H1 (cell line): ENCODE results near the gene DHDH. TPM values are rescaled to one million over a fixed set of nuclear protein-coding genes. Genes with fewer than 3 reads are reported as not detected.

Experiments
- CTCF ChIA-PET: fragments of 300-600 bp; sonication (Branson Sonifier 250); formaldehyde crosslinking; loops from one replicate; lab custom pipeline; 2021; ENCODE audit not compliant: partially characterized antibody; lab: Charles Lee
- POLR2A ChIA-PET: fragments of 300-600 bp; sonication (Branson Sonifier 250); formaldehyde crosslinking; loops from one replicate; lab custom pipeline; 2021; ENCODE audit warnings: inconsistent platforms; ENCODE audit not compliant: partially characterized antibody; lab: Charles Lee
- DNase-seq, 2 experiments: peaks; one replicate each; pipeline versions ENCODE4 v3.0.0 to v3.0.0-alpha.2; 2010 to 2022; ENCODE audit warnings: low spot score in 2 of 2, low read depth in 1 of 2, mixed read lengths in 1 of 2
- FAIRE-seq: peaks from 2 replicates; lab custom pipeline; 2011; peaks lifted over from hg19 to GRCh38; lab: Jason Lieb, UNC
- H2AFZ ChIP-seq: 2 replicates; pipeline ENCODE4 v1.8.1; 2012; ENCODE audit warnings: low read length, inconsistent platforms
- H2AK5ac ChIP-seq: 2 replicates; pipeline ENCODE4 v1.6.1; 2013; ENCODE audit warnings: low read depth, low read length
- H2BK120ac ChIP-seq: replicated peaks from 2 replicates; pipeline ENCODE3; 2013; ENCODE audit warnings: low read depth, low read length, inconsistent platforms
- H2BK12ac ChIP-seq: 2 replicates; pipeline ENCODE4 v1.6.1; 2013; ENCODE audit warnings: low read depth, low read length
- H2BK15ac ChIP-seq: 2 replicates; pipeline ENCODE4 v1.6.1; 2013; ENCODE audit warnings: low read length
- H2BK20ac ChIP-seq: 2 replicates; pipeline ENCODE4 v1.6.1; 2013; ENCODE audit warnings: low read length
- H2BK5ac ChIP-seq: 2 replicates; pipeline ENCODE4 v1.6.1; 2013; ENCODE audit warnings: low read depth, low read length
- H3K14ac ChIP-seq: 2 replicates; pipeline ENCODE4 v1.6.1; 2013; ENCODE audit warnings: inconsistent platforms; ENCODE audit not compliant: insufficient read length
- H3K18ac ChIP-seq: 2 replicates; pipeline ENCODE4 v1.6.1; 2013; ENCODE audit warnings: low read length; ENCODE audit errors: extremely low read depth
- H3K23ac ChIP-seq: 2 replicates; pipeline ENCODE4 v1.6.1; 2013; ENCODE audit warnings: inconsistent platforms; ENCODE audit not compliant: insufficient read length
- H3K23me2 ChIP-seq: 2 replicates; pipeline ENCODE4 v1.6.1; 2013; ENCODE audit warnings: low read depth, low read length
- H3K27ac ChIP-seq: 2 replicates; pipeline ENCODE4 v1.6.1; 2011; ENCODE audit warnings: low read depth, low read length, inconsistent platforms
- H3K27me3 ChIP-seq, 4 experiments: replicated peaks in 1 of 4; 1 replicate in 1 of 4; 2 replicates in 3 of 4; pipeline versions ENCODE4 v1.6.1 to v1.8.1; 2011 to 2013; ENCODE audit warnings: low read length in 3 of 4, mild to moderate bottlenecking in 3 of 4, inconsistent platforms in 2 of 4, mixed read lengths in 2 of 4, moderate library complexity in 1 of 4; ENCODE audit not compliant: control insufficient read depth in 3 of 4, insufficient read depth in 3 of 4; ENCODE audit errors: extremely low read depth in 1 of 4
- H3K36me3 ChIP-seq, 4 experiments: 2 replicates each; pipeline versions ENCODE4 v1.6.1 to v1.8.1; 2011 to 2013; ENCODE audit warnings: mild to moderate bottlenecking in 4 of 4, low read length in 3 of 4, moderate library complexity in 2 of 4, control low read depth in 1 of 4, inconsistent platforms in 1 of 4; ENCODE audit not compliant: insufficient read depth in 4 of 4, control insufficient read depth in 2 of 4
- H3K4ac ChIP-seq: replicated peaks from 2 replicates; pipeline ENCODE3; 2013; ENCODE audit warnings: low read length, low read depth, mixed read lengths, inconsistent platforms; ENCODE audit not compliant: insufficient read length
- H3K4me1 ChIP-seq, 4 experiments: replicated peaks in 1 of 4; 1 replicate in 1 of 4; 2 replicates in 3 of 4; pipeline versions ENCODE4 v1.6.1 to v1.8.1; 2011 to 2013; ENCODE audit warnings: low read length in 3 of 4, inconsistent platforms in 2 of 4, mixed read lengths in 1 of 4; ENCODE audit not compliant: insufficient read depth in 4 of 4, control insufficient read depth in 3 of 4
- H3K4me2 ChIP-seq, 2 experiments: 2 replicates each; pipeline versions ENCODE4 v1.6.1 to v1.8.1; 2011 to 2013; ENCODE audit warnings: low read depth in 2 of 2, low read length in 2 of 2, control low read depth in 1 of 2, inconsistent platforms in 1 of 2, mild to moderate bottlenecking in 1 of 2; ENCODE audit not compliant: insufficient read depth in 1 of 2
- H3K4me3 ChIP-seq, 4 experiments: fragments of 200-600, 300-600 bp in 1 of 4; sonication (generic), shearing (Covaris generic), sonication (Bioruptor Twin) in 1 of 4; 2 replicates each; pipeline versions ENCODE4 v1.5.1 to v1.8.1; 2011 to 2016; ENCODE audit warnings: low read length in 4 of 4, low read depth in 3 of 4, control low read depth in 2 of 4, inconsistent platforms in 2 of 4, mild to moderate bottlenecking in 2 of 4, mixed read lengths in 1 of 4, moderate library complexity in 1 of 4; ENCODE audit not compliant: insufficient read depth in 2 of 4; ENCODE audit errors: extremely low read depth in 1 of 4
- H3K56ac ChIP-seq: replicated peaks from 2 replicates; pipeline ENCODE3; 2013; ENCODE audit warnings: low read depth, mild to moderate bottlenecking, mixed read lengths, low read length, inconsistent platforms; ENCODE audit not compliant: insufficient read length
- H3K79me1 ChIP-seq: 2 replicates; pipeline ENCODE4 v1.6.1; 2013; ENCODE audit warnings: low read depth, low read length, control low read depth
- H3K79me2 ChIP-seq, 2 experiments: 2 replicates each; pipeline versions ENCODE4 v1.6.1 to v1.8.1; 2012 to 2013; ENCODE audit warnings: low read length in 2 of 2, mild to moderate bottlenecking in 2 of 2, inconsistent platforms in 1 of 2; ENCODE audit not compliant: insufficient read depth in 2 of 2, control insufficient read depth in 1 of 2
- H3K9ac ChIP-seq, 4 experiments: replicated peaks in 1 of 4; 1 replicate in 1 of 4; 2 replicates in 3 of 4; pipeline versions ENCODE4 v1.6.1 to v1.8.1; 2011 to 2013; ENCODE audit warnings: low read depth in 3 of 4, low read length in 3 of 4, control low read depth in 2 of 4, mild to moderate bottlenecking in 2 of 4, moderate library complexity in 2 of 4, inconsistent platforms in 1 of 4; ENCODE audit errors: extremely low read depth in 1 of 4
- H3K9me3 ChIP-seq, 2 experiments: 2 replicates each; pipeline versions ENCODE4 v1.6.1 to v1.8.1; 2012 to 2013; ENCODE audit warnings: mild to moderate bottlenecking in 2 of 2, moderate library complexity in 2 of 2, control low read depth in 1 of 2, inconsistent platforms in 1 of 2, low read depth in 1 of 2, low read length in 1 of 2, mixed read lengths in 1 of 2; ENCODE audit not compliant: insufficient read depth in 2 of 2
- H4K20me1 ChIP-seq, 2 experiments: replicated peaks in 1 of 2; 2 replicates each; pipeline versions ENCODE3 to v1.8.1; 2011 to 2013; ENCODE audit warnings: inconsistent platforms in 2 of 2, low read length in 2 of 2, mild to moderate bottlenecking in 1 of 2; ENCODE audit not compliant: insufficient read depth in 2 of 2, control insufficient read depth in 1 of 2
- H4K5ac ChIP-seq: 2 replicates; pipeline ENCODE4 v1.6.1; 2013; ENCODE audit warnings: low read length, low read depth, mixed read lengths, inconsistent platforms; ENCODE audit not compliant: insufficient read length
- H4K8ac ChIP-seq: 2 replicates; pipeline ENCODE4 v1.8.0; 2013; ENCODE audit warnings: mild to moderate bottlenecking, moderate library complexity, low read length, inconsistent platforms; ENCODE audit not compliant: insufficient read depth; ENCODE audit errors: extremely low read depth
- H4K91ac ChIP-seq: replicated peaks from 2 replicates; pipeline ENCODE3; 2013; ENCODE audit warnings: low read length, mixed read lengths, inconsistent platforms; ENCODE audit not compliant: insufficient read length
- BCL11A ChIP-seq, 2 experiments: IDR thresholded peaks; one replicate each; pipeline ENCODE4 v1.6.1; 2011; ENCODE audit warnings: low read depth in 2 of 2, low read length in 2 of 2, mild to moderate bottlenecking in 2 of 2
- CBX8 ChIP-seq: fragments of 300-800, 300-1000 bp; sonication (generic); IDR thresholded peaks from 2 replicates; pipeline ENCODE4 v1.7.1; 2016; ENCODE audit warnings: low read depth, low read length, borderline replicate concordance
- CTCF ChIP-seq, 3 experiments: IDR thresholded peaks; 1 replicate in 2 of 3; 2 replicates in 1 of 3; pipeline versions ENCODE4 v1.5.1 to v1.6.1; 2011; ENCODE audit warnings: low read length in 3 of 3, mild to moderate bottlenecking in 3 of 3, inconsistent platforms in 2 of 3, low read depth in 1 of 3, moderate library complexity in 1 of 3; ENCODE audit not compliant: insufficient read depth in 1 of 3; ENCODE audit errors: control extremely low read depth in 1 of 3
- MAFK ChIP-seq: IDR thresholded peaks from 2 replicates; pipeline ENCODE4 v1.6.1; 2012; ENCODE audit warnings: low read depth, mild to moderate bottlenecking, improper control_type of control experiment, low read length
- NANOG ChIP-seq: IDR thresholded peaks from 2 replicates; pipeline ENCODE4 v1.6.1; 2011; ENCODE audit warnings: low read length, low read depth, mild to moderate bottlenecking, inconsistent platforms; ENCODE audit not compliant: insufficient read depth, poor library complexity, severe bottlenecking
- TEAD4 ChIP-seq: IDR thresholded peaks from 2 replicates; pipeline ENCODE4 v1.6.1; 2012; ENCODE audit warnings: low read depth, low read length, inconsistent platforms, mixed read lengths
- WGBS, 2 experiments: shearing (Covaris generic) in 1 of 2; methylation state at CpG; one replicate each; pipeline versions ENCODE4 v1.1.6 to v1.1.7; 2013 to 2015; ENCODE audit warnings: low lambda C conversion rate in 2 of 2, mixed read lengths in 2 of 2, inconsistent platforms in 1 of 2, low coverage in 1 of 2, missing lambda C conversion rate in 1 of 2; ENCODE audit not compliant: insufficient replicate concordance in 2 of 2, insufficient coverage in 1 of 2, insufficient read length in 1 of 2; ENCODE audit errors: extremely low coverage in 1 of 2, missing lambda C conversion rate in 1 of 2; 5-methylcytosine and 5-hydroxymethylcytosine counted together
- polyA plus RNA-seq, 7 experiments: library from polyadenylated mRNA; depleted of rRNA in 3 of 7; stranded (reverse) in 5 of 7; unstranded in 2 of 7; fragments of >200 nt in 5 of 7; fragments of 200-250 nt in 2 of 7; gene quantifications; 1 replicate in 5 of 7; 2 replicates in 1 of 7; 4 replicates in 1 of 7; pipeline versions ENCODE4 v1.2.1 to v1.2.3, GENCODE V29; 2011 to 2013; ENCODE audit warnings: missing spikeins in 2 of 7, mixed read lengths in 2 of 7
- total RNA-seq: library from RNA; stranded (reverse); fragmentation: NEBNext Ultra II Directional; extraction: Animal tissue kit (Norgen Biotek cat#: 25700); gene quantifications from 2 replicates; pipeline ENCODE4 v1.2.1, GENCODE V29; 2021
- TF ChIP-seq, protein P1 (sequence below): IDR thresholded peaks from 2 replicates; pipeline ENCODE4 v1.6.1; 2011; ENCODE audit warnings: low read depth, mild to moderate bottlenecking, low read length; ENCODE audit not compliant: insufficient read depth

The DHDH gene
- total and polyA plus RNA-seq, 2 of the 8 experiments (the other 6 are each of a cell fraction or from before 2014, with no cell fraction given): 2.2 to 2.8 TPM

- no peak overlapping the region for H3K27ac ChIP-seq
- H3K4me1 ChIP-seq: peaks cover 0 to 5% (median 2%) of the 10 kb centered on the region in 4 experiments; a peak in 5 of 7 replicates
- no peak overlapping the region for H2BK5ac ChIP-seq
- peaks cover 7% of the 10 kb centered on the region; the same call in 1 of the 2 replicates for H3K23me2 ChIP-seq
- H3K79me2 ChIP-seq: peaks cover 0 to 13% of the 10 kb centered on the region in 2 experiments; a peak in 2 of 4 replicates
- no peak overlapping the region for H3K18ac ChIP-seq
- no peak overlapping the region for H2BK15ac ChIP-seq
- WGBS, 2 experiments: 94% methylated on average over 33 of the region's 45 CpGs; no CpG with 5 or more reads in 1 of the 2 experiments
- H3K9ac ChIP-seq: no peak overlapping the region
- no peaks in the 10 kb centered on the region for H3K27me3 ChIP-seq
- H3K56ac ChIP-seq: no peak overlapping the region
- H2BK12ac ChIP-seq: no peak overlapping the region
- H2AK5ac ChIP-seq: no peak overlapping the region
- no peak overlapping the region for H4K5ac ChIP-seq
- no peak overlapping the region for H3K4me3 ChIP-seq
- no peak overlapping the region for H3K4ac ChIP-seq
- POLR2A ChIA-PET: interaction anchor here (0.8 to 4.6 kb wide), 10 partner anchors 10 to 144 kb away, joined by 3 to 27 read pairs (median 4); partner anchors contain the start of genes BAX, DHDH, NUCB1 and PPP1R15A
- H4K20me1 ChIP-seq: peaks cover 3 to 13% of the 10 kb centered on the region in 2 experiments
- H4K8ac ChIP-seq: no peak overlapping the region
- no peak overlapping the region for H3K4me2 ChIP-seq
- CTCF ChIA-PET: interaction anchor here (0.6 to 3.0 kb wide), 23 partner anchors 7 to 181 kb away, joined by 3 to 18 read pairs (median 8); partner anchors contain the start of genes BAX, DHDH, GYS1 and RUVBL2
- H2AFZ ChIP-seq: no peak overlapping the region
- peaks cover 2% of the 10 kb centered on the region; the same call in 1 of the 2 replicates for H3K79me1 ChIP-seq
- H3K23ac ChIP-seq: no peak overlapping the region
- no peak overlapping the region for H4K91ac ChIP-seq
- peaks cover 7 to 34% (median 18%) of the 10 kb centered on the region in 4 experiments; a peak in 5 of 8 replicates for H3K36me3 ChIP-seq
- H3K14ac ChIP-seq: no peak overlapping the region
- no peak for FAIRE-seq
- H2BK120ac ChIP-seq: no peak overlapping the region
- H2BK20ac ChIP-seq: no peak overlapping the region
- no peaks in the 10 kb centered on the region for H3K9me3 ChIP-seq
- no peak for DNase-seq
- TF ChIP-seq BCL11A (IDR thresholded peaks at IDR 0.05; ENCODE audit: low read depth in 2 of 2, low read length in 2 of 2): no peak
- TF ChIP-seq, protein P1, sequence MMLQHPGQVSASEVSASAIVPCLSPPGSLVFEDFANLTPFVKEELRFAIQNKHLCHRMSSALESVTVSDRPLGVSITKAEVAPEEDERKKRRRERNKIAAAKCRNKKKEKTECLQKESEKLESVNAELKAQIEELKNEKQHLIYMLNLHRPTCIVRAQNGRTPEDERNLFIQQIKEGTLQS: no peak
- no peak for TF ChIP-seq MAFK
- no peak for TF ChIP-seq CBX8
- TF ChIP-seq NANOG: no peak
- no peak for TF ChIP-seq CTCF (IDR thresholded peaks at IDR 0.05; ENCODE audit: control extremely low read depth in 1 of 3, insufficient read depth in 1 of 3, low read depth in 1 of 3, low read length in 3 of 3)
- no peak for TF ChIP-seq TEAD4
Measured at GRCh38 chr19:48969276-48970138, 36.0 kb downstream of the DHDH start.
